Endothelial cell of umbilical vein (primary cell): Measurements from ENCODE around the gene OR6X1. TPM values are rescaled to one million over a fixed set of nuclear protein-coding genes. Genes with fewer than 3 reads are reported as not detected.

Experiments
- BruUV-seq: library from RNA; stranded (reverse); fragments of 400-500 nt; replicated peaks from 2 replicates; lab custom pipeline; 2021; lab: Mats Ljungman, UMichigan
- CTCF ChIA-PET: fragments of 300-600, 350-600 bp; sonication (Branson Sonifier 250); formaldehyde crosslinking; loops from one replicate; lab custom pipeline; 2021; ENCODE audit warnings: antibody characterized with exemption, inconsistent platforms; lab: Charles Lee
- POLR2A ChIA-PET: fragments of 300-600, 350-600 bp; sonication (Branson Sonifier 250); formaldehyde crosslinking; loops from one replicate; lab custom pipeline; 2021; ENCODE audit warnings: antibody characterized with exemption, inconsistent platforms; lab: Charles Lee
- DNase-seq: peaks from one replicate; pipeline ENCODE4 v3.0.0-alpha.2; 2011; ENCODE audit warnings: low read depth, low spot score
- FAIRE-seq: peaks from 2 replicates; lab custom pipeline; 2011; peaks lifted over from hg19 to GRCh38; lab: Jason Lieb, UNC
- H2AFZ ChIP-seq: 2 replicates; pipeline ENCODE4 v1.6.0; 2012; ENCODE audit warnings: low read depth, low read length, control low read depth, inconsistent platforms
- H3K27ac ChIP-seq: 2 replicates; pipeline ENCODE4 v1.5.1; 2011; ENCODE audit warnings: low read depth, mild to moderate bottlenecking, control low read depth, low read length, moderate library complexity; ENCODE audit not compliant: insufficient read depth
- H3K27me3 ChIP-seq, 2 experiments: 2 replicates each; pipeline versions ENCODE4 v1.6.0 to v1.6.1; 2011; ENCODE audit warnings: low read length in 2 of 2, mixed read lengths in 1 of 2; ENCODE audit not compliant: control insufficient read depth in 2 of 2, insufficient read depth in 2 of 2
- H3K36me3 ChIP-seq, 2 experiments: 2 replicates in 1 of 2; 3 replicates in 1 of 2; pipeline ENCODE4 v1.5.1; 2011; ENCODE audit warnings: low read length in 2 of 2, mild to moderate bottlenecking in 1 of 2, moderate library complexity in 1 of 2; ENCODE audit not compliant: control insufficient read depth in 2 of 2, insufficient read depth in 2 of 2; ENCODE audit errors: extremely low read depth in 1 of 2
- H3K4me1 ChIP-seq: 3 replicates; pipeline ENCODE4 v1.5.1; 2011; ENCODE audit warnings: mild to moderate bottlenecking, low read length; ENCODE audit not compliant: control insufficient read depth, insufficient read depth; ENCODE audit errors: extremely low read depth
- H3K4me2 ChIP-seq: 2 replicates; pipeline ENCODE4 v1.6.1; 2011; ENCODE audit warnings: low read length, control low read depth, mixed read lengths; ENCODE audit not compliant: insufficient read depth
- H3K4me3 ChIP-seq, 3 experiments: fragments of 200-600 bp in 1 of 3; sonication (generic), shearing (Covaris generic) in 1 of 3; replicated peaks in 1 of 3; 2 replicates each; pipeline ENCODE4 v1.5.1; 2011 to 2016; ENCODE audit warnings: control low read depth in 3 of 3, low read length in 3 of 3, mild to moderate bottlenecking in 2 of 3, inconsistent platforms in 1 of 3, low read depth in 1 of 3, moderate library complexity in 1 of 3; ENCODE audit not compliant: insufficient read depth in 1 of 3
- H3K79me2 ChIP-seq: 2 replicates; pipeline ENCODE4 v1.6.0; 2012; ENCODE audit warnings: low read length, inconsistent platforms; ENCODE audit not compliant: control insufficient read depth, insufficient read depth
- H3K9ac ChIP-seq: replicated peaks from 2 replicates; pipeline ENCODE3; 2011; ENCODE audit warnings: low read length, control low read depth; ENCODE audit not compliant: insufficient read depth; ENCODE audit errors: extremely low read depth
- H3K9me1 ChIP-seq: replicated peaks from 3 replicates; pipeline ENCODE4 v1.6.0; 2011; ENCODE audit warnings: mild to moderate bottlenecking, low read length; ENCODE audit not compliant: control insufficient read depth, insufficient read depth; ENCODE audit errors: extremely low read depth
- H3K9me3 ChIP-seq: replicated peaks from 2 replicates; pipeline ENCODE4 v1.5.1; 2012; ENCODE audit warnings: low read length, inconsistent platforms; ENCODE audit not compliant: control insufficient read depth, insufficient read depth
- H4K20me1 ChIP-seq: replicated peaks from 2 replicates; pipeline ENCODE3; 2011; ENCODE audit warnings: mild to moderate bottlenecking, low read length; ENCODE audit not compliant: control insufficient read depth, insufficient read depth; ENCODE audit errors: extremely low read depth
- EZH2 ChIP-seq: IDR thresholded peaks from 2 replicates; pipeline ENCODE4 v1.6.1; 2012; ENCODE audit warnings: borderline replicate concordance, low read depth, mild to moderate bottlenecking, moderate library complexity, low read length, inconsistent platforms; ENCODE audit not compliant: severe bottlenecking
- FOS ChIP-seq: IDR thresholded peaks from 2 replicates; pipeline ENCODE4 v1.6.1; 2011; ENCODE audit warnings: mild to moderate bottlenecking, low read length, moderate library complexity, borderline replicate concordance; ENCODE audit not compliant: insufficient read depth
- GATA2 ChIP-seq: IDR thresholded peaks from 2 replicates; pipeline ENCODE4 v1.7.0; 2011; ENCODE audit warnings: low read depth, mild to moderate bottlenecking, moderate library complexity, mixed read lengths, low read length; ENCODE audit not compliant: insufficient read length, insufficient read depth
- JUN ChIP-seq: IDR thresholded peaks from 2 replicates; pipeline ENCODE4 v1.6.1; 2011; ENCODE audit warnings: borderline replicate concordance, low read depth; ENCODE audit not compliant: insufficient read length, insufficient read depth
- MYC ChIP-seq: IDR thresholded peaks from one replicate; pipeline ENCODE4 v1.6.1; 2011; ENCODE audit warnings: mild to moderate bottlenecking, low read depth, low read length
- POLR2A ChIP-seq: IDR thresholded peaks from 2 replicates; pipeline ENCODE4 v1.6.1; 2012; ENCODE audit warnings: low read depth, mild to moderate bottlenecking, control low read depth, low read length
- POLR2AphosphoS5 ChIP-seq: IDR thresholded peaks from 2 replicates; pipeline ENCODE4 v1.6.1; 2012; ENCODE audit warnings: low read depth, mild to moderate bottlenecking, control low read depth, low read length, moderate library complexity; ENCODE audit not compliant: insufficient read depth
- dilution Hi-C: fragments of 300-500 bp; cut with MboI; formaldehyde crosslinking; loops from one replicate; pipeline ENCODE4 v1.15.0; 2019; ENCODE audit warnings: low sequenced_read_pairs; ENCODE audit not compliant: extremely low pct_ligation_motif_present
- intact Hi-C: fragments of 100-400 bp; cut with micrococcal nuclease; formaldehyde crosslinking; loops from one replicate; pipeline ENCODE4 v1.10.0; 2022
- polyA plus RNA-seq, 4 experiments: library from polyadenylated mRNA; depleted of rRNA in 3 of 4; stranded (reverse) in 3 of 4; unstranded in 1 of 4; fragments of >200 nt; gene quantifications; 2 replicates each; pipeline versions ENCODE4 v1.2.1 to v1.2.3, GENCODE V29; 2011 to 2012; ENCODE audit warnings: missing spikeins in 1 of 4
- total RNA-seq: library from RNA; stranded (reverse); gene quantifications from 2 replicates; pipeline ENCODE4 v1.2.3, GENCODE V29; 2021
- TF ChIP-seq, protein P1 (sequence below), 2 donors: IDR thresholded peaks; 1 replicate in 1 of 2; 2 replicates in 1 of 2; pipeline ENCODE4 v1.5.1; 2011; ENCODE audit warnings: low read length in 2 of 2, mild to moderate bottlenecking in 2 of 2, moderate library complexity in 2 of 2, control low read depth in 1 of 2, inconsistent platforms in 1 of 2, low read depth in 1 of 2; ENCODE audit not compliant: insufficient read depth in 1 of 2; ENCODE audit errors: extremely low read depth in 1 of 2
- TF ChIP-seq, protein P2 (sequence below): IDR thresholded peaks from 2 replicates; pipeline ENCODE4 v1.6.1; 2011; ENCODE audit not compliant: insufficient read depth, insufficient read length

OR6X1 gene
- total and polyA plus RNA-seq, 2 donors (not counting 3 experiments of a cell fraction or from before 2014, with no cell fraction given), result not detected

GRCh38 chr11:123798513-123799252 is 44.4 kb upstream of the OR6X1 start:
- Histone ChIP-seq H3K27me3 (no peaks in the 10 kb centered on the region), H3K4me1 (no peaks in the 10 kb centered on the region), H3K4me2 (no peak overlapping the region), H3K9me1 (no peaks in the 10 kb centered on the region), H3K36me3 (no peaks in the 10 kb centered on the region), H2AFZ (no peak overlapping the region), H3K4me3 (no peak overlapping the region), H3K9me3 (no peaks in the 10 kb centered on the region), H3K27ac (no peak overlapping the region), H3K79me2 (no peaks in the 10 kb centered on the region), H4K20me1 (no peaks in the 10 kb centered on the region), H3K9ac (no peak overlapping the region)
- dilution Hi-C loops (no loop called here), intact Hi-C loops (no loop called here)
- no peak for DNase-seq
- TF ChIP-seq MYC (no peak), POLR2A (no peak), POLR2AphosphoS5 (no peak), EZH2 (no peak), JUN (no peak), GATA2 (no peak), FOS (no peak)
- TF ChIP-seq, protein P1, sequence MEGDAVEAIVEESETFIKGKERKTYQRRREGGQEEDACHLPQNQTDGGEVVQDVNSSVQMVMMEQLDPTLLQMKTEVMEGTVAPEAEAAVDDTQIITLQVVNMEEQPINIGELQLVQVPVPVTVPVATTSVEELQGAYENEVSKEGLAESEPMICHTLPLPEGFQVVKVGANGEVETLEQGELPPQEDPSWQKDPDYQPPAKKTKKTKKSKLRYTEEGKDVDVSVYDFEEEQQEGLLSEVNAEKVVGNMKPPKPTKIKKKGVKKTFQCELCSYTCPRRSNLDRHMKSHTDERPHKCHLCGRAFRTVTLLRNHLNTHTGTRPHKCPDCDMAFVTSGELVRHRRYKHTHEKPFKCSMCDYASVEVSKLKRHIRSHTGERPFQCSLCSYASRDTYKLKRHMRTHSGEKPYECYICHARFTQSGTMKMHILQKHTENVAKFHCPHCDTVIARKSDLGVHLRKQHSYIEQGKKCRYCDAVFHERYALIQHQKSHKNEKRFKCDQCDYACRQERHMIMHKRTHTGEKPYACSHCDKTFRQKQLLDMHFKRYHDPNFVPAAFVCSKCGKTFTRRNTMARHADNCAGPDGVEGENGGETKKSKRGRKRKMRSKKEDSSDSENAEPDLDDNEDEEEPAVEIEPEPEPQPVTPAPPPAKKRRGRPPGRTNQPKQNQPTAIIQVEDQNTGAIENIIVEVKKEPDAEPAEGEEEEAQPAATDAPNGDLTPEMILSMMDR (IDR thresholded peaks at IDR 0.05; ENCODE audit: extremely low read depth in 1 of 2, insufficient read depth in 1 of 2, low read depth in 1 of 2, low read length in 2 of 2), result no peak
- TF ChIP-seq, protein P2, sequence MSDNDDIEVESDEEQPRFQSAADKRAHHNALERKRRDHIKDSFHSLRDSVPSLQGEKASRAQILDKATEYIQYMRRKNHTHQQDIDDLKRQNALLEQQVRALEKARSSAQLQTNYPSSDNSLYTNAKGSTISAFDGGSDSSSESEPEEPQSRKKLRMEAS, result no peak
- BruUV-seq, result no TSS peak
- POLR2A ChIA-PET, result no interaction called here
- FAIRE-seq, result no peak
- CTCF ChIA-PET, result no interaction called here
